GM19238 (cell line): Measurements from ENCODE around the gene TANK.
"Not testable (repeated sequence)": the region's sequence is repeated elsewhere in the genome, so short reads cannot be mapped to it uniquely, and the experiment has no call there.

ENCODE experiments used
- DNase-seq: peaks from one replicate; pipeline ENCODE4 v3.0.0; 2011; ENCODE audit warnings: low spot score; ENCODE audit not compliant: insufficient read length

The TANK gene

GRCh38 chr2:161166538-161167409, 6.5 kb downstream of the TANK start:
- no peak for DNase-seq

- no peak for DNase-seq
These were observed 9.1 kb downstream of the TANK start for GRCh38 chr2:161169335-161169734.

GRCh38 chr2:161170377-161170776, 10.1 kb downstream of the TANK start:
- DNase-seq = no peak

GRCh38 chr2:161170958-161171932, 11.0 kb downstream of the TANK start:
- DNase-seq = no peak

GRCh38 chr2:161172901-161173540, 12.8 kb downstream of the TANK start:
- no peak for DNase-seq

GRCh38 chr2:161173541-161174194, 13.4 kb downstream of the TANK start:
- DNase-seq = no peak

- no peak for DNase-seq
These were observed 17.7 kb downstream of the TANK start for GRCh38 chr2:161177969-161178368.

GRCh38 chr2:161178756-161179155, 18.5 kb downstream of the TANK start:
- no peak for DNase-seq

GRCh38 chr2:161190050-161190449, 29.8 kb downstream of the TANK start:
- no peak for DNase-seq

GRCh38 chr2:161195602-161196001, 35.4 kb downstream of the TANK start:
- not testable (repeated sequence) for DNase-seq

- no peak for DNase-seq
These were observed 39.9 kb downstream of the TANK start for GRCh38 chr2:161199912-161200701.

- DNase-seq = no peak
These were observed 44.6 kb downstream of the TANK start for GRCh38 chr2:161204846-161205245.

- no peak for DNase-seq
These were observed 46.3 kb downstream of the TANK start for GRCh38 chr2:161206471-161207032.

GRCh38 chr2:161207941-161208340, 47.7 kb downstream of the TANK start:
- DNase-seq = no peak

GRCh38 chr2:161208527-161209139, 48.4 kb downstream of the TANK start:
- no peak for DNase-seq

- DNase-seq = no peak
These were observed 49.7 kb downstream of the TANK start for GRCh38 chr2:161209902-161210301.

- no peak for DNase-seq
These were observed 57.5 kb downstream of the TANK start for GRCh38 chr2:161217597-161218185.

GRCh38 chr2:161219211-161219610, 59.0 kb downstream of the TANK start:
- no peak for DNase-seq

- DNase-seq = no peak
These were observed 63.0 kb downstream of the TANK start for GRCh38 chr2:161223139-161223732.
